ENCODE measurements around the gene TACC2.

Gene TACC2

DNA sequence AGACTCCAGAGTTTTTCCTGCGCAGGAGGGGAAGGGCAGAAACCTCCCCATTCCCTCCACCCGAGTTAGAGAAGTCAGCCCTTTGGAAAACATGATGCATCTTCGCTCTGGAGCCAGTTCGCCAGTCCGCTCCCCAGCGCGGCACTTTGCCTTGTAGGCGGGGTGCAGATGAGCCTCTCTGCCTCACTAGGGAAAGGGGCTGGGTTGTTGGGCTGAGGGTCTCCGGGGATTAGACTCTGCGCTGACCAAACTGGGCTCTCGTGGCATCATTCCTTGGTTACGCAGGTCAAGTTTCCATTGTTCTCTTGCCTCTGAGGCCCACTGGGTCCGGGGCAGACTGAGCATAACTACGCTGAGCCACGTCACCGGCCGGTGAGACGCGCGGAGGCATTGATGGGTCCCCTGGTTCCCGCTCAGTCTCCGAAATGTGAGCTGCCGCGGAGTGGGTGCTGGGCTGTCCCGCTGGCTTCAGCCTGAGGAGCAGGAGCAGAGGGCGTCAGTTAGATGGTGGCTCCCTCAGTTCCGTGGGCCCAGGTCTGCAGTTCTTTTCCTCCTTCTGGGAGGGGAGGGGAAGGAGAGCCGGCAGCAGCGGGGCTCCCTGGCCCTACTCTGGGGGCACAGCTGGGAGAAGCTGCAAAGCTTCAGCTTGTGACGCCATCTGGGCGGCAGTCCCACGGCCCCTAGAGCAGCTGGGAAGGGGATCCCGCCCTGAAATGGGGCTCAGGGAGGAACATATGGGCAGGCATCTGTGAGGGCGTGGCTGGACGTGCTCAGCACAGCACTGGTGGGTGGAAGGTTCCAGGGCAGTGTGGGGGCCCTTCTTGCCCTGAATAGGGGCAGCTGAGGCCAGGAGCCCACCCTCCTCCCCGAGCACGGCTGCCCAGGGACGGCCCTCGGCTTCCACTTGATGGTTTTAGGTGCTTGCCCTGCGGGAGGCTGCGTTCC is 160.9 kb downstream of the TACC2 start:
- DNase-seq = no peak

DNA sequence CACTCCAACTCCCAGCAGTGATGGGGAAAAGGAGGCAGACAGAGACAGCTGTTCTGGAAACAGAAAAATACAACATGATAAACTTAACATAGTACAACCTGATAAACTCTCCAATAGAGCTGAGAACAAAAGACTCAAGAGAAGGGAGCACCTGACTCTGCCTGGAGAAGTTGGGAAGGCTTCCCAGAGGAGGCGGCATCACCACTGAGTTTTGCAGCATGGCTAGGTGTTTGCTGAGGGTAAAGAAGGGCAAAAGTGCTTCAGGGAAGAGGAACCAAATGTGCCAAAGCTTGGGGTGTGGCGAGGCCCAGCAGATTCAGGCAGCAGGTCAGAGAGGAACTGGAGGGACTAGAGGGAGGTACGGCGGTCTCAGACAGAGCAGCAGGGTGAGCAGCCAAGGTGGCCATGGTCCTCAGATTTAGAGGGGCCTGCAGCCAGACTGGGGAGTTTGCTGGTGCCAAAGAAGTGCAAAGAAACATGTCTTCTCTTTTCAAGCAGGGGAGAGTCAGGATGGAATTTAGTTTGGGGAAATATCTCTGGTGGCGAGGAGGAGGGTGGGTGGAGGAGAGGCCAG is 162.2 kb downstream of the TACC2 start:
- no peak for DNase-seq

DNA sequence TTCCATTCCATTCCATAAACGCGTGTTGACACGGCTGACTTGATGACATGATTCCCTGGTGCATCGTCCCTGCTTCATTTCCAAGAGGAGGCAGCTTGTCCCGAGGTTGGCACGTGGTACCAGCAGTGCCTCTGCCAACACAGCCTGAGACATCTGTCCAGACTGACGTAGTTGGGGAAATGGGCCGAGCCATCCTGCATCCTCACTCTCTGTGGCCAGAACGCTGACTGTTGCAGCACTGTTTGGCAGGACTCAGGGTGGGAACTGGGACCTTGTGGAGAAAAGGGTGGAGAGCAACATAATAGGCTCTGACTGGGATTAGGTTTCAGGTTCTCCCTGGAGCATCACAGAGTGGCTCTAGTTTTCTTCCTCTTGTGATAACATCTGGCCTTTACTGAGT is 163.6 kb downstream of the TACC2 start:
- no peak for DNase-seq

DNA sequence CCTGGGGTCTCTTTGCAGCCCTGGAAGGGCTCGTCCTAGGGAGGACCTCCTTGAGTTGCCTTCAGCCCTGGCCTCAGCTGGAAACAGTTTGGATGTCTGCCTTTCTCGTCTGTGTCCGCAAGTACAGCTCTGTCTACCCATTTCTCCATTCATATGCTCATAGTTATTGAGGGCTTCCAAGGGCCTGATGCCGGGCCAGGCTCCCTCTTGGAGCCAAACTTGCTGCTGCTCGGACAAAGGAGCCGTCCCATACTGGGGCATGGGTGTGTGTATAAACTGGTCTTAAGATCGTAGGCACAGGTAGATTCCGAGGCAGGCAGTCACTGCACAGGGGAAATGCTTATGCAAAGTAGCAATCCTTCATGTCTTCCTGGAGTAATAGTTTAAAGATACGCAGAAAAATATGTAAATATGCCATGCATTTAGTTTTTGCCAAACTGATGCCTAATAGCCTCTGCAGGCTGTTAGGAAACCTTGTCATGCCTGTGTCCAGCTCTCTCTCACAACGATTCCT is 165.1 kb downstream of the TACC2 start:
- no peak for DNase-seq

DNA sequence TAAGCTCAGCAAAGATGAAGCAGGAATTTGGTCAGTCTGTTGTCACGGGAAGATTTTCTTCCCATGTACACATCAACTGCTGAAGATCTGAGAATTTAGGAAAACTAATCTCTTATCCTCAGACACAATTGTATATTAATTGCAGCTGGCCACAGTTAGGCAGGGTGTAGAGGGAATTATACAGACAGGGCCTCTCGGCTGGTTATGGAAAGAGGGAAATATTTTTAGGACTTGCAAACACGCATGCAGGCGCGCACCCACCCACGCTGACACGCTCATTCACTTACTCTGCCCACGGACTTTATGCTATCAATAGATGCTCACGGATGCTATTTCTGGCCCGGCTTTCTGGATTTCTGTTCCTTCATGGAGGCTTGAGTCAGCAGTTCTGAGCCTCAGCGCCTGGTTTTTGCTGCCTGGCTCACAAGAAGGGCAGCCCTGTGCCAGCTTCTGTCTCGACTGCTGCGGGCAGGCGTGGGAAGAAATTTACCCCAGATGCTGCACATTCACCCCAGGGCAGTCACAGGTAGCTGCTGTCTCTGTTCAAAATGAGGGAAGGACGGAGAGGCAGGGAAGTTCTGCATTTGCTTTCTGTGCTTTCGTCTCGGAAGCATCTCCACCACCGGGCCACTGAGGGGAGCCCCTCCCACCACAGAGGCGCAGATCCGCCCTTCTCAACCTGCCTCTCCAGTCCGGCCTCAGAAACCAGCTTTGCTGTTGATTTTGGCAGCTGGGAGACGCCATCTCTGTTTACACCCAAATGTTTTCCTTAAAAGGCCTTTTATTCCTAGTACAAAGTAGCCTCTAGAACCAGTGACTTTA is 165.8 kb downstream of the TACC2 start:
- no peak for DNase-seq

DNA sequence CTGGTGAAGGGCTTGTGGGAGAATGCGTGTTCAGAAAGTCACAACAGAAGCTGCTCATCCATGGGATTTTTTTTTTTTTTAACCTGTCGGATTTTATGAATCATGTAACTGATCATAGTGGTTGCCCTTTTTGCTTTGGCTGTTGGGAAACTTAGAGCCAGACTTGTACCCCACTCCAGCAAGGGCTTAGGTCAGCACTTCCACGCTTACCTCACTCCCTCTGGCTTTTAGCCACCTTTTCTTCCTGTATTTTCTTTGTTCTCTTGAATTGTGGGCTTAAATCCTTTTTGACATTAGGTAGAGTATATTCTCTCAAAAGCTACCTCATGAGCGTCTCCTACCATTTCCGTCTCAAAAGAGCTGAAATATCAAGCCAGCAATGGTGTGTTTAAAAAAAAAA is 168.5 kb downstream of the TACC2 start:
- DNase-seq = no peak

DNA sequence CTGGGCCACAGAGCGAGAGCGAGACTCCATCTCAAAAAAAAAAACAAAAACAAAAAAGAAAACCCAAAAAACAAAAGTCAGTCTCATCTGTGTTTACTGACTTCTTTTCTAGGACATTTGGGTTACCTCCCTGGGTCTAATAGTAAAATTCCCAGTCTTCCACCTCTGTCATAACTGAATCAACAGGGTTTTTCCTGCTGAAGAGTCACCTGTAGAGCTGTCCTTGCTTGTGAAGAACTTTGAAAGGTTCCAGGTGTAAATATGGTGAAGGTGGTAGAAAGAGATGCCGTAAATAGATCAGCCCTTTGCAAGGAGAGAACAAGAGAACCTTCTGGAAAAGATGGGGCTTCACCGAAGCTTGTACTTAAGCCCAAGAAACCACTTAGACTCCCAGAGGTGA is 169.4 kb downstream of the TACC2 start:
- DNase-seq = no peak

DNA sequence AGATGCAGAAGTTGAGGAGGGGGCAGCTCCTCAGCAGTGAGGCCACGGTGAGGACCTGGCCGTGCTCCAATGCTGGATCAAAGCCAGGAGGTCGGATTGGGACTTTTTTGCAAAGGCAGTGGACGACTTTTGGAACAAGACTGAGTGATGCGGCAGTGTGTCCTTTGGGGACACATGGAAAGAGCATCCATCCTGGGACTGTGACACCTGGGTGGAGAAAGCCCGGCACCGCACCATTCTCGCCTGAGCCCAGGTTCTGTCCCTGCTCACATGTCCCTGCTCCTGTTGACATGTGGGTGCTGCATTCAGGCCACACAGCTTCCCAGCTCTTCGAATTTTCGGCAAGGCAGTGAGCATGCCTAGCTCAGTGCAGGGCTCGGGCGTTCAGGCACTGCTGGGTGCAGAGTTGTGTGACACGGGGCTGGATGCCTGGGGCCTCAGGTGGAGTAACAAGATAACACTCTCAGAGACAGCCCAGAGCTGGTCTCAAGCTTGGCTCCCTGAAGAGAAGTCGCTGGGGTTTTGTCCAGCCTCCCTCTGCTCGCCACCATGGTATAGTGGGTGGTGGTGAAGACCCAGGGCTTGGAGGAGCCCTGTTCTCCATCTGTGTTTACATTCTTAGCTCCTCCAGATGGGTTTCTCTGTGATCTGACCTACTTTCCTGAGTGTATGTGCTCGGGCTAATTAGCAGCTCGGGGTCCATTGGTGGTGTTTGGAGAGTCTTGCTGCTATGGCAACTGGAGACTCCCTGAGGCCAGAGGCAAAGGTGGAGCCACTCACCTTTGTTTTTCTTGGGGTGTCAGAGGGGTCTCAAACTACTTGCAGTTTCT is 170.4 kb downstream of the TACC2 start:
- DNase-seq = no peak

DNA sequence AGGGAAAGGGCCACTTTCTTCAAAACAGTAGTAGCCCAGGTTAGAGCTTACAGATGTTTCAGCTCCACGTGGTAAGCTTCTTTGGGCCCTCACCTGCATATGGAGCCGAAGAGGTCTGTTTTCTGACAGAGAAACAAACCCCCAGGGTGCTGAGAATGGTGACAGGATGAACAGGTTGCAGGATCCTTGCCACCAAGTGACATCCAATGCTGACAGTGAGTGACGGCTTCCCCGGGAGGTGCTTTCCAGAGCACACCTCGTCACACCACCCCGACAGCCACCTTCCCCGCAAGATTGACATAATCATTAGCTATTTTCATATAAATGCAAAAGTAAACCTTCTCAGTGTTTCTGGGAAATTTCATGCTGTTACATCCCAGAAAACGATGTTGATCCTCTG is 172.8 kb downstream of the TACC2 start:
- no peak for DNase-seq

DNA sequence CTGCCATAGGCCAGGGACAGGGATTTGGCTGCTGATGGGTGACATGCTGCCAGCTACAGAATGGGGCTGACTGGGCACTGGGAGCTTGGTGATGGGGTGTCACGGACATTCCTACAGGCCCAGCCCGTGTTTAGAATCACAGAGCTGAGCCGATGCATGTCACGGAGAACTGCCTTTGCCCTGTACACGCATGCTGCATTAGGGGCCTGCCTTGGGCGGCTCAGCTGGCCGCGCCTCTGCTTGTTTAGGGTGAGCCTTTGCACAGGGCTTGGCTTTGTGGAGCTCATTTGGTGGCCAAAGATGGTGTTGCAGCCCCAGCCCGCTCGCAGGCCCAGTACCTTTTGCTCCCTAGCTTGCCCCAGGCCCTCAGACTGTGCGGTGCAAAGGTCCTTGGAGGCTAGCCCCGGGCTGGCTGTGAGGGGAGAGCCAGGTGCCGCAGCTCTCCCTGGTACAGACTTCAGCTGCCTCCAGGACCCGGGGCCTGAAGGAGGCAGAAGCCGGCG is 173.8 kb downstream of the TACC2 start:
- no peak for DNase-seq

DNA sequence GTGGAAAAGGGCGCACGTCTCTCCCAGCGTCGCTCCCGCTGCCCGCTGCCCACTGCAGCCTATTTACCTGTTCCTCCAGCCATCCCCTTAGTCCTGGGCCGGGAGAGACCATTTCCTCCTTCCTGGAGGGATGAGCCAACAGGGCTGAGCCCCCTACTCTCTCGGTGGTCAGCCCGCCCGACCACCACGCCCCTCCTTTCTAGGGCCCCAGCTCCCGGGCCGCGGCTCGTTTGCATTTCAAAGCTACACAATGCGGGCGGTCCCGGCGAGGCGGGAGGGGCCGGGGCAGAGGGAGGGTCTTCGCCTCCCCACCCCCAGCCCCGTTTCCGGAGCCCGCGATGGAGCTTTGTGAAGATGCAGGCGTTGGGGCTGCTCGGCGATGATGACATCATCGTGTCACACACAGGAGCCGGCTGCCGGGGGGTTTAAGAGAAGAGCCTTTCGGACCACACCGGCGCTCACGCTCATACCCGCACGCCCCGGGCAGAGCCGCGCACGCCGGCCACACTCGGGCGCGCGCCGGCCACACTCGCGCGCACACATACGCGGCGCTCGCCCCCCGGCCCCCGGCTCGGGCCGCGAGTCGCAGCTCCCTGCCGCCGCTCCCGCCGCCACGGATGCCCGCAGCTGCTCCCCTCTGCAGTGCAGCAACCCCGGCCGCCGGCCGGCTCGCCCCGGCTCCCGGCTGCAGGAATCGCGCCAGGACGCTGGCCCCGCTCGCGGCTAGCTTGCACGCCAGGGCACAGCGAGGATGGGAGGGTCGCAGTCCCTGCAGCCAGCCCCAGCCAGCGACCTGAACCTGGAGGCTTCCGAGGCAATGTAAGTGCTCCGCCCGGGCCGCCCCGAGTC is 174.4 kb downstream of the TACC2 start:
- no peak for DNase-seq

DNA sequence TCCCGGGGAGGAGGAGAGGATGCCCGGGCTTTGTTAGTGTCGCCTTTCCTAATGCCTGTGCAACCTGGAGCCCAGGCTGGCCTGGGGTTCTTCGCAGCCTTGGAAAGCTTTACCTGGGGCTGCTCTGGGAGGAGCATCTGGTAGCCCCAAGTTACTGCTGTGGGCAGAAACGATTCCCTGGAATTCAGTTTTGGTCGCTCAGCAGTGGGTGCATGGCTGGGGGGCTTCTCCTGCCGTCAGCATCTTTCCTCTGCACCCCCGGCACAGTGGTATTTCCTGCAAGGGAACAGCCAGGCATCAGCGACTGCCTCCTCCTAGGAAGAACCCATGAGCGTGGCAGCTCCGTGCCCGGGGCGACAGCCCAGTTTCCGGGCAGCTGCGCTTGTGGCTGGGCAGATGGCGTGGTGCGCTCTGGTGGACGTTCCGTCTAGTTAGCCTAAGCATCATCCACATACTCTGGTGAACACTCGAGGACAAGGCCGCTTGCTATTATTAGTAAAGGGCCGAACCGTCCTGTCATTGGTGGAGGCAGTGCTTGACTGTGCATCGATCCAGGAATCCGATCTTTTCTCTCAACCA is 175.1 kb downstream of the TACC2 start:
- no peak for DNase-seq

DNA sequence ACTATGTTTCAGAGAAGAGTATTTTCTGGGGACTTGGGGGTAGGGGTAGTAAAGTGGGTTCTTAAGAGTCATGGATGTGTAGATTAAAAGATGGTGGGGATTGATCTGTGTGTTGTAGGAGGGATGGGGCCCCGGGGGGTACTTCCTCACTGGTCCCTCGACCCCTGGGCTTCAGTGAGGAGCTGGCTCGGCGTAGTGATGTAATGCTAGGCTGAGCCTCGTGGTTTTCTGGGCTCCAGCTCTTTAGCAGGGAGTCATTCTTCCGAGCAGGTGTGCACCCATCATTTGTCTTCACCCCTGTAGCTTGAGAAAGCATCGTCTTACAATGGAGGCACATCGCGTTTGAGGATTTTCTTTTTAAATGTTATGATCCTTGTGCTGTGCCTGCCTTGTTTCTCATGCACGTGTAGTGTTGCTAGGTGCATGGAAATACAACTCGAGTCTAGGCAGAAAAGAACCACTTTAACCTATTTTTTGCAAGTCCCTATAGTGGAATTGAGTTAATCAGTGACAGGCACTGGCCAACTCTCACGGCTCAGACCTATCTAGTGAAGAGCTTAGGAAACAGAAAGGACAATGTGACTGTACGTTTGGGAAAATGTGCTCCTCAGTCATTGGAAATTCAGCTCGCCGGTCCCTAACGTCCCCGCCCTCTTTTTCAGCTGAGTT is 176.0 kb downstream of the TACC2 start:
- DNase-seq = no peak

DNA sequence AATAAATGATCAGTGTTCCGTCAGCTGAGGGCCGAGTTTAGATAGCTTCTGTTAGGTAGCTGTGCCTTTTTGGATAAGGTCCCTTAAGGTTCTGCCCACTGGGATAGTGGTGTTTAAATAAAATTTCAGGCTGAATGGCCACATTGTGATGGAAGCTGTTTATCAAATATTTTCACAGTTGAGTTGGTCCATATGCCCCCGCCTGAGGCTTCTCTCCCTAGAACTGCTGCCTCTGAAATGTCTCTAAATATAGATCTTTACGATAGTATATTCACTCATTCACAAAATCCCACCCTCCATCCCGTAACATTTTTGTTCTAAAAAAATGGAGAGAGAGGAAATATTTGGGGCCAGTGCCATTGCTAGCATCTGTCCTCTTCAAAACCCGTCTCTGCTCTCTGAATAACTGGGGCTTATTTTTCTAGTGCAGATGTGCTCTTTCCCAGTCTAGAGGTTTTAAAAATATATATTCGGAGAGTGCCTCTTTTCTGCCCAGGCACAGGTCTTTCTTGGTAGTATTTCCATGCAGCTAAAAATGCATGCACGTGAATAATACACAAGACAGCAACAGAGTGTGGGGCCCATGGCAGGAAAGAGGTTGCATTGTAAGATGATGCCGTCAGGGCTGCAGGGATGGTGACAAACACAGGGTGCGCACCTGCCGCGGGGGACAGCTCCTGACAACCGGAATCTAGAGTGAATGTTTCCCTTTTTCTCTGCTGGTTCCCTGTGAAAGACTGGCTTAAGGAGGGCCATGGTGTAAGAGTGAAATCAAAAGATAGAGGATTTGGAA is 176.7 kb downstream of the TACC2 start:
- no peak for DNase-seq

DNA sequence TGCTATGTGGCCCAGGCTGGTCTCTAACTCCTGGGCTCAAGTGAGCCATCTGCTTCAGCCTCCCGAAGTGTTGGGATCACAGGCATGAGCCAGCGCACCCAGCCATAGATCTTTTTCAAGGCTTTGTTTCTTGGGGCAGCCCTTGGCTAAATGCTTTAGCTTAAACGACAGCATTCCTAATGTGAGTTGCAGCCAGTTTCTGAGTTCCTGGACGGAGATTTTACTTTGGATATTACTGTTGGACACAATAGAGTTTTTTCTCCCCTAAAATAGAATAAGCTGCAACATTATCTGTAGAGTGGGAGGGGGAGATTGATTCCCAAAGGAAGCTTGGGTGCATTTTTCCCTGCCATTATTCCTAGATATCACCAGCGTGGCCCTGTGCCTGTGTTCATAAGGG is 179.1 kb downstream of the TACC2 start:
- no peak for DNase-seq

DNA sequence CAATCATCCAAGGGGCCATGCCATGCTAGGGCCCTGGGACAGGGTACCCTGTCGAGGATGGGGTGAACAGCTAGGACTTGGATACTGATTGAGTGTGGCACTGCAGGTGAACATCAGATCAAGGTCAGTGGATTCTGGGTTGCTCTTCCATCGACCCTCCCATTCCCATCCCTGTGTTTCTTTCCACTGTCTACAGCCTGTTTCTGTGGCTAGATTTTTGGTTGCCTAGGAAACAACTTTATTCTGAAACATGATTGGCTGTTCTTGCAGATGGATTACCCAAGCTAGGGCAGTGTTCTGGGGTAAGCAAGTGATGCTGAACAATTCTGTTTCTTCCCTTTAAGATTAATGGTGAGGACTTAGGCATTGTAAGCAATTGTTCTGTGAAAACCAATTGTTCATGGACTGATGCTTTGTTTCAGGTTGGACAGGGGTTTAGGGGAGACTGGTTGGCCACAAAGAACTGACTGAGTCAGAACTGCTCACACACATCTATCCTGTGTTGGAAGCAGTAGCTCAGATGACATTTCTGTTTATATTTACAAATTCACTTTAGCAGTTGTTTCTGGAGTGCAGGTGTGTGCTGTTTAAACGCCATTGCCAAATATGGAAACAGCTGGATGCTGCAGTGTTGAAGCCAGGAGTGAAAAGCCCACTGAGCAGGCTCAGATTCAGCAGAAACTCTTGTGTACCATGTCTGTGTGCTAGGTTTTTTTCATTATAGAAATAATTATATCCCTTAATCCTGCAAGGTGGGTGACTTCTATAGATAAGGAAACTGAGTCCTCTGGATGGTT is 179.8 kb downstream of the TACC2 start:
- DNase-seq = no peak

DNA sequence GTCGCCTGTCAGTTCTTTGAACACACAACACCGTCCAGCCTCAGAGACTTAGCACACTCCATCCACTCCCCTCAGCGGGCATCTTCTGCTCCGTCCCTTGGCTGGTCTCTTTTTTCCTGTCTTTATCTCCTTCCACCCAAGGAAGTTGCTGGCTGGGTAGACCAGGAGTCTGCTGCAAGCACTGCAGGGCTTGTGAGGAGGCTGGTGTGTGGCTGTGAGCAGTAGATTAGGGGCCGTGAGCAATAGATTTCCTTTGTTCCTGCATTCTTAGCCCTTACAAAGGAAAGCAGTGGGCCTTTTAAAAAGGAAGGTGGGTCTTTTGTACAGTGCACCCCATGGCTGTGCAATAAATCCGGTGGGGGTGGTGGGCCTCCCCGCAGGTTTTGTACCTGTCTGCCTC is 181.8 kb downstream of the TACC2 start:
- DNase-seq = no peak

DNA sequence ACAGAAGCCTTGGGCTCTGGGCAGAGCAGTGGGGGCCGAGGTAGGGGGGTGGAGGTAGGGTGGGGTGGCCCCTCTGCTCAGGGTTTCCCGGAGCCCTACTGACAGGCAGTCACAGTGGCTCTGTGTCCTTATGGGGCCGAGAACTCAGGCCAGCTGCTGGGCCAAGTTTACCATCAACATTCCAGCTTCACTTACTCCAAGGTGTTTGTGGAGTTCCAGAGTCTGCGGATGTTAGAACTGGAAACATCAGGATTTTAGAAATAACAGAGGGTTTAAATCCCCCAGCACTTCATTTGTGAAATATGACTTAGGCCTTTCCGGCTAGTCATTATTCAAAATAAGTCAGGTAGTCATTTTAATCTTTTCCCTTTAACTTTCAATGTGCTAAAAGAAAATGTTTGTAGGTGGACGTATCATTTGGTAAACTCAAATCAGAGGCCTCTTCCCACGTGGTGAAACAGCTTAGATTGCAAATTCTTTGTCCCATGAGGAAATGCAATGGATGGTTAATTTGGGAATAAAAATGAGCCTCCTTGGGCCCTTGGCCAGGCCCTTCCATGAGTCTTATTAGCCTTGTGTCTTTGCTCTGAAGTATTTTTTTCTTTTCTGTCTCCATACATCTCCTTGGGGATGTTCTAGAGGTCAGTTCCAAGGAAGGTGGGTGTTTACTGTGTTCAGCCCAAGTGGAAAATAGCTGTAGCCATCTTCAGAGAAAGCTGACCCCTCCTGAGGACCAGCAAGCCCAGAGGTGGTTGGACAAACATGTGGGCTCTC is 182.5 kb downstream of the TACC2 start:
- no peak for DNase-seq
